Activated CD4-positive, CD25-positive, alpha-beta regulatory T cell treated with anti-CD3 and anti-CD28 coated beads, Interleukin-2, amount 50 U/mL, for 16 hours (primary cell): Measurements from ENCODE around the gene TMEM50B.
A peak's percentile ranks its signal among the peaks of the same experiment; 100 is the strongest.
"Not testable (repeated sequence)": the region's sequence is repeated elsewhere in the genome, so short reads cannot be mapped to it uniquely, and the experiment has no call there.

ENCODE experiments used
- DNase-seq: peaks from one replicate; pipeline ENCODE4 v3.0.0-alpha.2; 2020; ENCODE audit warnings: low read depth, low spot score

Gene TMEM50B

GRCh38 chr21:33479679-33480480, at the start of gene TMEM50B:
Gene TMEM50B, minus strand, starts transcription at chr21:33479974. Its CDS starts 11,089 bp downstream, at chr21:33468885.
- peak; percentile 90 for DNase-seq

GRCh38 chr21:33522953-33523349, 43.2 kb upstream of the TMEM50B start:
- DNase-seq = no peak

GRCh38 chr21:33522297-33522952, 42.7 kb upstream of the TMEM50B start:
- no peak for DNase-seq

- no peak for DNase-seq
Observed at GRCh38 chr21:33518899-33519298, 39.1 kb upstream of the TMEM50B start.

- DNase-seq = no peak
Observed at GRCh38 chr21:33514229-33514628, 34.5 kb upstream of the TMEM50B start.

- no peak for DNase-seq
Observed at GRCh38 chr21:33512481-33512880, 32.7 kb upstream of the TMEM50B start.

GRCh38 chr21:33511639-33512038, 31.9 kb upstream of the TMEM50B start:
- no peak for DNase-seq

GRCh38 chr21:33510826-33511225, 31.1 kb upstream of the TMEM50B start:
- DNase-seq = no peak

GRCh38 chr21:33507003-33507402, 27.2 kb upstream of the TMEM50B start:
- not testable (repeated sequence) for DNase-seq

GRCh38 chr21:33505833-33506232, 26.1 kb upstream of the TMEM50B start:
- DNase-seq = no peak

GRCh38 chr21:33496345-33496744, 16.6 kb upstream of the TMEM50B start:
- DNase-seq = no peak

- DNase-seq = no peak
Observed at GRCh38 chr21:33495743-33496142, 16.0 kb upstream of the TMEM50B start.

- no peak for DNase-seq
Observed at GRCh38 chr21:33493756-33494155, 14.0 kb upstream of the TMEM50B start.

- no peak for DNase-seq
Observed at GRCh38 chr21:33492571-33492970, 12.8 kb upstream of the TMEM50B start.

GRCh38 chr21:33491373-33492102, 11.8 kb upstream of the TMEM50B start, which contains the start of gene DNAJC28:
Gene DNAJC28, minus strand, starts transcription at chr21:33491716. Its CDS starts 2,323 bp downstream, at chr21:33489393.
- peak; percentile 88 for DNase-seq

GRCh38 chr21:33490991-33491372, 11.2 kb upstream of the TMEM50B start:
- DNase-seq = no peak

GRCh38 chr21:33488936-33489335, 9.2 kb upstream of the TMEM50B start:
- no peak for DNase-seq

GRCh38 chr21:33487996-33488395, 8.2 kb upstream of the TMEM50B start:
- DNase-seq = no peak

GRCh38 chr21:33481314-33481943, 1.7 kb upstream of the TMEM50B start:
- DNase-seq = no peak

- no peak for DNase-seq
Observed at GRCh38 chr21:33480481-33481103, 818 bp upstream of the TMEM50B start.

GRCh38 chr21:33478935-33479678, 667 bp downstream of the TMEM50B start:
- DNase-seq = peak; percentile 16
